Posterior cingulate gyrus (tissue), 11 donors: ENCODE measurements around the gene MTOR.

ENCODE experiments used
- DNase-seq, 10 donors: peaks; one replicate each; pipeline versions ENCODE4 v3.0.0 to v3.0.0-alpha.2; 2020 to 2021; ENCODE audit warnings: mixed read lengths in 3 of 10
- intact Hi-C: fragments of 100-400 bp; cut with DNase I; formaldehyde crosslinking; loops from one replicate; pipeline ENCODE4 v1.15.1; 2023

MTOR gene

DNA sequence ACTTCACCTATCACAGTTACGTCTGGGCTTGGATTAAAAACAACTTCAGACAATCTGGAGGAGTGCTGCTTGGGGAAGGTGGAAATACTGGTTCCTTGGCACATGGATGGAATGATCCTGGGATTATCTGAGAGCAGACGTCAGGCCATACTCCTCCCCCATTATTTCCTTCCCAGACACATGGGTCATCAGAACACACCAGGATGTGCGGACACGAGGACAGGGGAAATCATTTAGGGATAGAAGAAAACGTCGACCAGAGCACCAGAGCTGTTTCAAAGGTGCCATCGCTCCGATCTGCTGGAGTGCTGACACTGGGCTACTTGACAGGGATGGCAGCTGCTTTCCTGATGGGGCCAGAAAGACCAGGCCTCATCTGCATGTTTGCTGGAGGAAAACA is 105.0 kb downstream of the MTOR start:
- DNase-seq: peak in 1 of 10 donors; percentile 71
- intact Hi-C loops: no loop called here

DNA sequence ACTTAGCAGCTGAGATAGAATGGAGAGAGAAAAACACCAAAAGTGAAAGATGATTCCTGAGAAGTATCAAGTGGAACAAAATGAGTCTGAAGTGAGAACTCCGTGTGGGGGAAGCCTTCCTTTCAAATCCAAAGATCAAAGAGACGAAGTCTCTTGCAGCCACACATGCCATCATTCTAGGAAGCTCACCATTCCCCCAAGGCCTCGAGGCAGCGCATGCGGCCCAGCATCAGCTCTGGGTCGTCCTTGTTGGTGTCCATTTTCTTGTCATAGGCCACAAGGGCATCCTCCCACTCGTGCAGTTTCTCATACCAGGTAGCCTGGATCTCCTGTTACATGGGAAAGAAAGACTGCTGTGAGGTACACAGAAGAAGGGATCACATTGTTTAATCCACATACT is 105.4 kb downstream of the MTOR start:
- intact Hi-C loops: no loop called here
- no peak for DNase-seq

DNA sequence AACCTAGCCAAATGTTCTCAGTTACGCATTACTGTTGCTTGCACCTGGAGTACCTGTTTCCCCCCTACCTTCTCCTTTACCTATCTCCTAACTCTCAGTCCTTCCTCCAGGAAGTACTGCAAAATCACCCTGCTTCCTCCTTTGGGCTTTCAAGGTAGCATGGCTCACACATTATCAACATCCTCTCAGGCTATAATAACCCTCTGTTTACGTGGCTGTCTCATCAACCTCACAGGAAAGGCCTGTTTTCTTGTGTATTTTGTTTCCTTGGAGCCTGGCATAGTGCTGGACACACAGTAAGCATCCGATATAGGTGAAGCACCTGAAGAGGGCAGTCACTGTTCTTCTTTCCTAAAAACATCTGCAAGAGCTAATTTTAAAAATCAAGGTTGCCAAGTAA is 105.9 kb downstream of the MTOR start:
- intact Hi-C loops: no loop called here
- no peak for DNase-seq

- DNase-seq: no peak
- intact Hi-C loops: no loop called here
Observed at GRCh38 chr1:11153184-11153583, 109.2 kb downstream of the MTOR start.

GRCh38 chr1:11152755-11153154 is 109.6 kb downstream of the MTOR start:
- no peak for DNase-seq
- intact Hi-C loops: no loop called here

- intact Hi-C loops: no loop called here
- DNase-seq: no peak
Observed at GRCh38 chr1:11151826-11152612, 110.3 kb downstream of the MTOR start.

DNA sequence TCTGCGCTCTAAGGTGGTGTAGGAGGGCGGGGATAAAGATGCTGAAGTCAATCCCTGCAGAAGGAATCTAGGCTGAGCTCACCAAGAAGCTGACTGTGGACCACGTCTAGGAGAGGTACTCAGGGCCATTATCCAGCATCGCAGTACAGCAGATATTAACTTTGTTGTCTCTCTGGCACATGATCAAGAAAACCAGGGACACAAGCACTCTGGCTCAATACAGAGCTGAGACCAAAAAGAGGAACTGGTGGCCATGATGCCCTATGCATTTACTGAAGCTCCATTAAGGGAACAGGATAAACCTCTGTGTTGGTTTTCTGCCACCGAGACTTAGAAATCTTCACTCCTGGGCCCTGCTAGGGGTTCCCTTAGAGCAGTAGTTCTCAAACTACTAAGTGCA is 111.2 kb downstream of the MTOR start:
- DNase-seq: no peak
- intact Hi-C loops: no loop called here

DNA sequence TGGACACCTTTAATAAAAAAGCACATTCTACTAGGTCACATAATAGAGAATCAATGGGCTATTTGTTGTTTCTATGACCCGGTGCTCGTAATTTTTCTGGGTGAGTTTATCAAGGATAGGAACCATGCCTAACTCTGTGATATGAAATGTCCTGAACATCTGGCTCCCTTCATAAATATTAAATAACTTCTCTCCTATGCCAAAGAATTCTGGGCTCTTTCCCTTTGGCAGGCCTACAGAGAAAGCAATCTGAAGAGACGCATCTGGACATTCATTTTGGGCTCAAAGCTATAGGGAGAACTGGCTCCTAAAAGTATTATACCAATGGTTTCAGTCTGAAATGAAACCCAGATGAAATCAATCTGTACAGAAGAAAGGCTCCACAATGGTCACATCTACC is 112.0 kb downstream of the MTOR start:
- no peak for DNase-seq
- intact Hi-C loops: no loop called here

- intact Hi-C loops: no loop called here
- no peak for DNase-seq
Observed at GRCh38 chr1:11147197-11147770, 115.1 kb downstream of the MTOR start.

- intact Hi-C loops: no loop called here
Observed at GRCh38 chr1:11145741-11146140, 116.6 kb downstream of the MTOR start.

DNA sequence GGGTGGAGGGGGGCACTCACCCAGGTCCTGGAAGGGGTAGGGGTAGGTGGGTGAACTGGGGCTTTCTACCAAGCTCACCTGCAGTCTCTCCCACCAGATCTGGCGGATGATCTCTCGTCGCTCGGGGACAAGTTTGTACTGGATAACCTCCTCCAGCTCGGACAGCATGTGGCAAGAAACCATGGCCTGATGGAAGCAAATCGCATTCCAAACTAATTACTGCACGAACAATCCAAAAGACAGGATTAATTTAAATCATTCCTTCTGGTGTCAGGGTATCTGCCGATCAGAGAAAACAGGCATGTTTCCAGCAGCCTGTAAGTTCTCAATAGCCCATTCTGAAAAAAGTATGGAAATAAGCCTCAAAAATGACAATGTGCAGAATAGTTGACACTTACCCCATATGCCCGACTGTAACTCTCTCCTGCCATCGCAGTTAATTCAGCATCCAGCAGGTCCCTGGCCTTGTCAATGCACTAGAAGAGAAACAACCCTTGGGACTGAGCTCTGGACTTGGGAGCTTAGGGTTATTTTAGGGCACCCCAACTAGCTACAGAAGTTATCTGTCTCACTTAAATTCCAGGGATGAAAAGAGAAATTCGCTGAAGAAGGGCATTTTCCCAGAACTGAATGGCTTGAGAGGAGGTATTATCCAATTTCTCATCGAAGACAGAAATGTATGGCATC is 117.6 kb downstream of the MTOR start:
- intact Hi-C loops: no loop called here
- peak in 1 of 10 donors; percentile 24 for DNase-seq

More at GRCh38 chr1:11145741-11146140, 116.6 kb downstream of the MTOR start:
- peak in 1 of 10 donors; percentile 35 for DNase-seq

DNA sequence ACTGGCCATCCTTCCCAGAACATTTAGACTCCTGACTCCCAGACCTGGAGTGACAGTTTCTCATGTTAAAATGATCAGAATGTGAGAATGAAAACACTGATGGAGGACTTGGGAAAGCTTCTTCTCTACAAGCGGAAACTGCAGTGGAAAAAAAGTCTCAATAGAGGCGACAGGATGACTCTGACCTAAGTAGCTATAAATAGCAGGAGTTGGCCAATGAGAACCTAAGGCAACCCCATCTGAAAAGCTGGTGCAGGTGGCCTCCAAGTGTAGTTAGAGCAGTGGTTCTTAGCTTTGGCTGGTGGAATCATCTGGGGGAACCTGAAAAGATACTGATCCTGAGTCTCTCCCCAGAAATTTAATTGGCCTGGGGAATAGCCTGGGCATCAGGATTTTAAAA is 118.4 kb downstream of the MTOR start:
- intact Hi-C loops: no loop called here
- DNase-seq: no peak

DNA sequence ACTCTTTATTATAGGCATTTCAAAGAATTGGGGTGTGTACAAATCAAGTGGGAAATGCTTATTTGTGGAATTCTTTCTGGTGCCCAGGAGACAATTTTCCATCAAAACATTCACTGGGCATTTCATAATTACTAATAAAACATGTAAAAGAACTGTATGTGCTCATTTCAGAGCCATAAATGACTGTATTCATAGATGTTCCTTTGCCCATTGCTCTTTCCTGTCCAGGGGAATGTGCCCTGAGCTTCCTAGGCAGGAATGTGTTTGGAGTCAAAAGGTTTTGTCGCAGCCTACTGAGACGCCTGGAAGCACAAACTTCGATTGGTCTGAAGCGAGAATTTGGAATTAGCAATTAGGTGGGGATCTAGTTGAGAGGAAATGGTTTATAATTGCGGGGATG is 119.0 kb downstream of the MTOR start:
- intact Hi-C loops: no loop called here
- DNase-seq: no peak

DNA sequence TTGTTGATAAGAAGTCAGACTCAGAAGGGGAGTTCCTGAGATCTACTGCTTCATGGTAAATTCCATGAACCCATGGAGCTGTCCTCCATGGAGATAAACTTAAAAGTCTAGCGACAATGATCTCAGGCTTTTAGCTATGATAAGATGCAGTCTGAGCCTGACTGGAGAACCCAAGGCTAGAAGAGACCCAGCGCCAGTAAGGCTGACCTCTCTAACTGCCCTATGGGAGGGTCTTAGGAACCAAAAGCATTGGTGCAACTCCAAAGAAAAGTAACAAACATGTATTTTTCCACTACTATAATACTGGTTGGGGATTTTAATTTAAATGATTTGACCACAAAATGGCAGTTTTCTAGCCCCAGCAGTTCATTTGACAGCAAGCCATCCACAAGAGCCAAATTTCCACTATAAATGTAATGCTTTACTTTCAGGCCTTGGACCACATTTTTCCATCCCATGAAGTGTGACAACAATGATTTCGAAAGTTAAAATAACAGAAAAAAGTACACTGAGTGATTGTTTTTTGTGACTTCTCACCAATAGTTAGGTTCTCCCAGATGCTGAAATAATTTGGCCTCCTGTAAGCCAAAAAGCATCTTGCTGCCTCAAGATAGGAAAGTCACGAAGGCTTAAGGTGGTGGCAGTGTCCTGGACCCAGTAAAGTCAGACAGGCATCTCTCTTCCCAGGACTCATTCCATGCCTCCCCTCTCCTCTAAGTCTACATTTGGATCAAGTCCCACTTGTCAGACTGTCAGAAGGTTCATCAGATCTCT is 119.5 kb downstream of the MTOR start:
- intact Hi-C loops: no loop called here

DNA sequence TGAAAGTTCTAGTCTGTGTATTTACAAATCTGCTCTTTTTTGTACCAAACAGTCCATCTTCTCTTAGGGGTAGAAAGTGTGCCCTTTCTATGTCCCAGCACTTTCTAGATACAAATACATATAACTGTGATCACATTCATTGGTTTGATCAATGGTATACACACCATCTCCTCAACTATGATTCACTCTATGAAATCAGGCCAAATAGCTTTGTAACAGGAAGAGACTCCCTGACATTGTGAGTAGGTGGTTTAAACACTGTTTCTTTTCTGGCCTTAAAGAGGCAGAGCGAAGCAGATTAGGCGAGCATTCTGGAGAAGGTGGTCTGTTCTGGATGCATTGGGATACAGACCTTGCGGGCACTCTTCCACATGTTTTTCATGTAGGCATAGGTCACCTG is 123.4 kb downstream of the MTOR start:
- no peak for DNase-seq
- intact Hi-C loops: no loop called here

More for the DNA sequence above, 119.5 kb downstream of the MTOR start:
- DNase-seq: no peak

- intact Hi-C loops: no loop called here
- no peak for DNase-seq
Observed at GRCh38 chr1:11138029-11138428, 124.3 kb downstream of the MTOR start.

GRCh38 chr1:11134898-11135266 is 127.5 kb downstream of the MTOR start:
- intact Hi-C loops: no loop called here
- no peak for DNase-seq

- DNase-seq: peak in 5 of 10 donors; percentile 17 to 84 (median 26)
- intact Hi-C loops: no loop called here
Observed at GRCh38 chr1:11134251-11134897, 128.0 kb downstream of the MTOR start.

DNA sequence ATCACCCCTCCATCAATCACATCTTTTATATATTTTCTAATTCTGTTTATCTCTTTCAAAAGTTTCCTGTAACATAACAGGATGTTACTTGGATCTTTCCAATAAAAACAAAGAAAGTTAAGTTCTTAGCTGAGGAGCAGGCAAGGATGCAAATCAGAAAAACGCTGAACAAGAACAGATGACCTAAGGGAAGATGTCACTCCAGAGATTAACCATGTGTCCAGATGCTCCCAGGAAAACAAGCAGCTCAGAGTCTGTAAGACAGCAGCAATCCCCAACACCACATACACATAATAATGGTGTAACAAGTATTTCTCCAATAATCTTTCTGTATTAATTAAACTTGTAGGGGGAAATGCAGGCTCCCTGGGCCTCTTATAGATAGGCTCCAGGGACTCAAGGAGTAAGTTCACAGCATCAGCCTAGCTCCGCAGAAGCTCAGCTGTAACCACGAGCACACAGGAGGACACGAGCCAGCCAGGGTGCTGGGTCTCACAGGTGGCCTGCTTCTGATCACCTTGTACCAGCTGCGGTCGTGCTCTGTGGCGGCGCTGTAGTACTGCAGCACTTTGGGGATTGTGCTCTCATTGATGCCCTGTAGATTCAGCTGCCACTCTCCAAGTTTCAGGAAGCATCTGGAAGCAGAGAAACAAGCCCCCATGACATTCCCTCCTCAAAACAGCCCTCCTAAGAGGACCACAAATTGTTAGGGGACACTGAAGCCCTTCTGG is 129.6 kb downstream of the MTOR start:
- DNase-seq: peak in 1 of 10 donors; percentile 32
- intact Hi-C loops: no loop called here

DNA sequence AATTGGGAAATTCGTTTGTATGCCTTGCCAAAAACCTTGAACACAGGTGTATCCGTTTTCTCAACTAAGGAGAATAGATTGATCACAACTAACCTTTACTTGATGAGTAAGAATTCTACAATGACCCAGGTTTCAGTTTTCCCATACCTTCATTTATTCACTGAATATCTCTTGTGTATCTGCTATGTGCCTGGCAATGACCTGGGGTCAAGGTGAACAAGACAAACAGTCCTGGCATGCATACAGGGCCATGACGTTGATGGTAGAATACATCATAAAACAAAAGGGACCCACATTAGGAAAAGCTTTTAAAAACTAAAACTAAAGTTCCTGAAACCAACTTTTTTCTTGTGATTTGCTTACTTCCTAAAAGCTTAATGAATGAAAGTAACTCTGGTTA is 130.5 kb downstream of the MTOR start:
- intact Hi-C loops: no loop called here
- no peak for DNase-seq
